ENCODE data around the gene HIPK2.

DNA sequence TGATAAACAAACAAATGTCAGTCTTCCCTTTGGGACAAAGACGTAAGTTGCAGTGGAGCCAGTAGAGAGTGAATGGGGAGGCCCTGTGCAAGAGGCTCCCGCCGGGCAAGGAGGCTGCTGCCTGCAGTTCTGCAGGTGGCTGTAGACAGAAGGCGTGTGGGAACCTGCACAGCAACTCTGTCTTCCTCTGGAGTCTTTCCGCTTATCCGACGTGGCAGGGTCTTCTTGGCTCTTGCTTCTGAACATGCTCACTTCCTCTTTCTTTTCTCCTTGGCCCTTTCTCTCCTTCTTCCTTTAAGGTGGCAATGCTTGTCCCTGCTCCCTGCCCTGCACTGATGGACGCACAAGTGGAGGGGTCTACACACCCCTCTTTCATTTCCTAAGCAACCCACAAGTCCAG lies 122.5 kb downstream of the HIPK2 start:
- TF ChIP-seq RAD21 (IDR thresholded peaks at IDR 0.05; ENCODE audit: low read depth) (no peak), TAF1 (IDR thresholded peaks at IDR 0.05; ENCODE audit: low read depth) (no peak), EP300 (IDR thresholded peaks at IDR 0.05; ENCODE audit: borderline replicate concordance) (no peak), YY1 (IDR thresholded peaks at IDR 0.05; ENCODE audit: low read depth) (no peak), TEAD4 (IDR thresholded peaks at IDR 0.05) (no peak), CEBPB (IDR thresholded peaks at IDR 0.05) (no peak), NFIC (IDR thresholded peaks at IDR 0.05) (no peak)
- TF ChIP-seq, protein P1, sequence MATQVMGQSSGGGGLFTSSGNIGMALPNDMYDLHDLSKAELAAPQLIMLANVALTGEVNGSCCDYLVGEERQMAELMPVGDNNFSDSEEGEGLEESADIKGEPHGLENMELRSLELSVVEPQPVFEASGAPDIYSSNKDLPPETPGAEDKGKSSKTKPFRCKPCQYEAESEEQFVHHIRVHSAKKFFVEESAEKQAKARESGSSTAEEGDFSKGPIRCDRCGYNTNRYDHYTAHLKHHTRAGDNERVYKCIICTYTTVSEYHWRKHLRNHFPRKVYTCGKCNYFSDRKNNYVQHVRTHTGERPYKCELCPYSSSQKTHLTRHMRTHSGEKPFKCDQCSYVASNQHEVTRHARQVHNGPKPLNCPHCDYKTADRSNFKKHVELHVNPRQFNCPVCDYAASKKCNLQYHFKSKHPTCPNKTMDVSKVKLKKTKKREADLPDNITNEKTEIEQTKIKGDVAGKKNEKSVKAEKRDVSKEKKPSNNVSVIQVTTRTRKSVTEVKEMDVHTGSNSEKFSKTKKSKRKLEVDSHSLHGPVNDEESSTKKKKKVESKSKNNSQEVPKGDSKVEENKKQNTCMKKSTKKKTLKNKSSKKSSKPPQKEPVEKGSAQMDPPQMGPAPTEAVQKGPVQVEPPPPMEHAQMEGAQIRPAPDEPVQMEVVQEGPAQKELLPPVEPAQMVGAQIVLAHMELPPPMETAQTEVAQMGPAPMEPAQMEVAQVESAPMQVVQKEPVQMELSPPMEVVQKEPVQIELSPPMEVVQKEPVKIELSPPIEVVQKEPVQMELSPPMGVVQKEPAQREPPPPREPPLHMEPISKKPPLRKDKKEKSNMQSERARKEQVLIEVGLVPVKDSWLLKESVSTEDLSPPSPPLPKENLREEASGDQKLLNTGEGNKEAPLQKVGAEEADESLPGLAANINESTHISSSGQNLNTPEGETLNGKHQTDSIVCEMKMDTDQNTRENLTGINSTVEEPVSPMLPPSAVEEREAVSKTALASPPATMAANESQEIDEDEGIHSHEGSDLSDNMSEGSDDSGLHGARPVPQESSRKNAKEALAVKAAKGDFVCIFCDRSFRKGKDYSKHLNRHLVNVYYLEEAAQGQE (IDR thresholded peaks at IDR 0.05; ENCODE audit: low read depth): no peak
- TF ChIP-seq, protein P2, sequence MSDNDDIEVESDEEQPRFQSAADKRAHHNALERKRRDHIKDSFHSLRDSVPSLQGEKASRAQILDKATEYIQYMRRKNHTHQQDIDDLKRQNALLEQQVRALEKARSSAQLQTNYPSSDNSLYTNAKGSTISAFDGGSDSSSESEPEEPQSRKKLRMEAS (IDR thresholded peaks at IDR 0.05): no peak
